ENCODE data around the gene SPATA31C1.

GRCh38 chr9:87891754-87892153 lies 26.0 kb upstream of the SPATA31C1 start:
- TF ChIP-seq CTCF (IDR thresholded peaks at IDR 0.05; ENCODE audit: control extremely low read depth in 1 of 3, insufficient read depth in 1 of 3, low read depth in 1 of 3, low read length in 3 of 3) (no peak), JUND (IDR thresholded peaks at IDR 0.05; ENCODE audit: low read length) (no peak), RFX5 (IDR thresholded peaks at IDR 0.05; ENCODE audit: borderline replicate concordance, low read depth, low read length) (no peak), SIN3A (conservative IDR thresholded peaks at IDR 0.05 in 1 of 2, IDR thresholded peaks at IDR 0.05 in 1 of 2; ENCODE audit: low read depth in 1 of 2, low read length in 2 of 2) (no peak), TAF1 (IDR thresholded peaks at IDR 0.05; ENCODE audit: low read depth, low read length) (no peak), RAD21 (IDR thresholded peaks at IDR 0.05 in 1 of 2, conservative IDR thresholded peaks at IDR 0.05 in 1 of 2; ENCODE audit: low read depth in 2 of 2, low read length in 2 of 2) (no peak), EZH2 (IDR thresholded peaks at IDR 0.05; ENCODE audit: low read depth, low read length, severe bottlenecking) (no peak), POLR2A (IDR thresholded peaks at IDR 0.05; ENCODE audit: control extremely low read depth in 1 of 2, low read depth in 2 of 2, low read length in 2 of 2) (no peak), TBP (IDR thresholded peaks at IDR 0.05; ENCODE audit: low read depth, low read length) (no peak), MAX (IDR thresholded peaks at IDR 0.05) (no peak), KDM5A (IDR thresholded peaks at IDR 0.05; ENCODE audit: low read length) (no peak), ATF2 (IDR thresholded peaks at IDR 0.05; ENCODE audit: low read length) (no peak), YY1 (IDR thresholded peaks at IDR 0.05; ENCODE audit: low read depth, low read length) (no peak)
